WI38 (cell line): ENCODE measurements around the gene FAM181A.

ENCODE experiments used
- H3K4me3 ChIP-seq: 2 replicates; pipeline ENCODE4 v1.5.1; 2011; ENCODE audit warnings: low read depth, mild to moderate bottlenecking, control low read depth, low read length
- CTCF ChIP-seq: IDR thresholded peaks from 2 replicates; pipeline ENCODE4 v1.5.1; 2012; ENCODE audit warnings: low read depth, mild to moderate bottlenecking, control low read depth, low read length

FAM181A gene

GRCh38 chr14:93888995-93889394 lies 38.1 kb upstream of the FAM181A start:
- no peak for TF ChIP-seq CTCF
- H3K4me3 ChIP-seq: no peak overlapping the region

DNA sequence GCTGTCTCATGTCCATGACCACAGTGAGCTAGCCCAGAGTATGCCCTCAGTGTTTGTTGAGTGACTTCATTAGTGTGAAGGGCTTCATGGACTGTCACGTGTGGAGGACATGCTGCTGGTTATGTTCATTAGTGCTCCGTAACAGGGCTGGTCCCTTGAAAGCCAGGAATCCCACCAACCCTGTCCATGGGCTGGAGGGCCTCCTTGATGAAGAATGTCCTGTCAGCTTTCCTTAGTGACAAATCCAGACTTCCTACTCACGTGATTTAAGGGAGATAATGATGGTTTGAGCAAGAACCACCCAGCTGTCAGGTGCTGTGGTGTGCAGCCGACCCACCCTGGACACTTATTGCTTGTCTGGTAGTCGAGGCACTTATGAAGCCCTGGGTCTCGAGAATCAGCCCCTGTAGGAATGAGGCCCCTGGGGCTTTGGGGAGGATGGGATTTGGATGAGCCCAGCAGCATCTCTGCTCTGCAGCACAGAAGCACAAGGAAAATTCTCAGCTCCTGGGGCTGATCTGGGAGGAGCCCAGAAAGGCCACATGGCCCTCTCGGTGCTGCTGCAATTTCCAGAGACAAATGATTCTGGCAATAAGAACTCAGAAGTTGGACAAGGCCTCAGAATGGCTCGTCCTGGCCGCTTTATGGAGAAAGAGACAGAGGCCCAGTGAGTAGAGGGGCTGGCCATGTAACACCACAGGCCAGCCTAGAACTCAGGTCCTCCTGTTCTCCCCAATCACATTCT lies 37.2 kb upstream of the FAM181A start:
- TF ChIP-seq CTCF: no peak
- H3K4me3 ChIP-seq: no peak overlapping the region

- no peak for TF ChIP-seq CTCF
- no peak overlapping the region for H3K4me3 ChIP-seq
These were observed 35.2 kb upstream of the FAM181A start for GRCh38 chr14:93891756-93892504.

- no peak overlapping the region for H3K4me3 ChIP-seq
These were observed 34.7 kb upstream of the FAM181A start for GRCh38 chr14:93892505-93892839.

DNA sequence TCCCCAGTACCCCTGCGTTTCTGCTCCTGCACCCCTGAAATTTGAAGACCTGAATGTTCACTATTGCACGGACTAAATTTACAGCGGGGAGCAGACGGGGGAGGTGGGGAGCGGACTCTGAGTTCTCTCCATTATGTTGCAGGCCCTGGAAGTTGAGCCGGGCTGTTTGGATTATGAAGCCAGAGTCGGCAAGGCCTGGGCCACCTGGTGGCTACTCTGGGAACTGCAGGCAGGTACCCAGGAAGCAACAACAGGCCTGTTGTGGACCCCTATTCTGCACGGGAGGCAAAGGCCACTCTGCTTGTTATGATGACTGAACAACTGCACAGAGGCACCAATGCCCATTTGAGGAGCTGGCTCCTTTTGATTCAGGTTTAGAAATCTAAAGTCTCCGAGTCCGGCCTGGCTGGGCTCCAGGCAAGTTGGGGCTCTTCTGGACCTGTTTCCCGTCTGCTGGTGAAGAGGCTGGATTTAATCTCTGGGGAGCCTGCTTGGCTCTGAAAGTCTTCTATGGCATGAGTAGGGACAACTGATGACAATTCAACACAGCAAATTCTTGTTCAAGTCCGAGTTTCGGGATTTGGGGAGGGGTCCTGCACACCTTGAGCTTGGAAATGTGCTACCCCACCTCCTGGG lies 34.1 kb upstream of the FAM181A start:
- no peak overlapping the region for H3K4me3 ChIP-seq
- TF ChIP-seq CTCF: peak; percentile 100

More at GRCh38 chr14:93892505-93892839, 34.7 kb upstream of the FAM181A start:
- no peak for TF ChIP-seq CTCF

DNA sequence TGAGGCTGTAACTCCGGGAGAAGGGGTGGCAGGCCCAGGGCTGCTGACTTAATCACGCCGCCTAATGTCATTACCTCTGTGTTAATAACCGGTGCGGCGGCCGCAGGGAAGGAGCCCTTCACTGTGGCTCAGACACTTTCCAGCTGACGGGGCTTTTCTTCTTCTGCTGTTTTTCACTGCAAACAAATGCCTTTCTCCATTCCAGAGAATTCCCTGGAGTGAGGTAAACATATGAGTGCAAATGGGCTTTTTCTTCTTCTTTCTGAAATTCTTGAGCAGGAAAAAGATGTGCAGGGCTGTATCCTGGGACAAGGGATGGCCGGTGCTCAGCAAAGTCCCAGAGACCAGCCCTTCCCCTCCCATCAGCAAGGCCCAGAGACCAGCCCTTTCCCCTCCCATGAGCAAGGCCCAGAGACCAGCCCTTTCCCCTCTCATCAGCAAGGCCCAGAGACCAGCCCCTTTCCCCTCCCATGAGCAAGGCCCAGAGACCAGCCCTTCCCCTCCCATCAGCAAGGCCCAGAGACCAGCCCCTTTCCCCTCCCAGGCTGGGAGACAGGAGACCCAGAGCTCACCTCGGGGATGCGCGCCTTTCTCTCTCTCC lies 33.4 kb upstream of the FAM181A start:
- no peak for TF ChIP-seq CTCF
- no peak overlapping the region for H3K4me3 ChIP-seq
